GM19324 (cell line): ENCODE results near the gene AXIN1.
"Not testable (repeated sequence)": the region's sequence is repeated elsewhere in the genome, so short reads cannot be mapped to it uniquely, and the experiment has no call there.

ENCODE experiments used
- ATAC-seq: cut with Tn5 transposase; IDR thresholded peaks from one replicate; pipeline ENCODE4 v1.9.1; 2021; ENCODE audit warnings: mild to moderate bottlenecking, moderate library complexity; ENCODE audit not compliant: unreplicated experiment, low FRiP score

Gene AXIN1

DNA sequence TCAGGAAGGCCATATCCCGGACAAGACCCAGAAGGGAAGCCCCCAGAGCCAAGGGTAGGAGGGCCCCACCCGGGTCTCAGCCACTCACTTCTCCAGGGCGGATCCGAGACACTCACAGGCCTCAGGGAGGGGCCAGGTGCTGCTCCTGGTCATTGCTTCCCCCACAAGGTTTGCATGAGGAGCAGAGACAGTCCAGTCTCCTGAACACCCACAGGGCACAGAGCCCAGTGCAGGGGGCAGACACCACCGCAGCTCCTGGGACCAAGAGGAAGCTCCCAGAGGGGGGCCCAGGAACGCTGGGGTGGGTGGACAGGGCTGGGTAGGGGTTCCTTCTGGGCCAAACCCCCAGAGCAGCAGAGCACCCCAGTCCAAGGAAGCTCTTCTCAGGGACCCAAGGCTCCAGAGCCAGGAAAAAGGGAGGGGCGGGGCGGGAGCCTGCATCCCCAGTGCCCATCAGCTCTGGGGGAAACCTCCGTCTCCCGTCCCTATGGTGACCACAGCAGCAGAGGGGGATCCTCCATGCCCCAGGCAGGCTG lies 18.5 kb upstream of the AXIN1 start:
- no peak for ATAC-seq

DNA sequence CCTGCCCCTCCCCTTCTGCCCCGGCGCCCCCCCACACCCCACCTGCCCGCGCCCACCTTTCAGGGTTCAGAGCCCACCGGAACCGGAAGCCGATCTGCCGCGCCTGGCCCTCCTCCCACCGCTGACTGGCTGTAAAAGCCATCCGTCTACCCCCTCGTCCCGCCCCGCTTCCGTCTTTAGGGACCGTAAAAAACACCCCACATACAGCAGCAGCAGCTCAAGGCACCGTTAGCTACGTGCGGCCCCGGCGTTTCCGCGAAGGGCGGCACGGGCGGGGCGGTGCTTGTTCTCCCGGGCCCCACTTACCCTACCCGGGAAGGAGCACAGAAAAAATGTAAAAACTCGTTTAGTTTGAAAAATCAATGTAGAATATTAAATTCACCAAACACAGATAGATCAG lies 17.9 kb upstream of the AXIN1 start, which contains the start of gene MRPL28:
Gene MRPL28 (minus strand): TSS at position 96 of the 400 bp plus-strand sequence. CDS start 320 bp downstream, outside the sequence.
- ATAC-seq, result peak; percentile 67

DNA sequence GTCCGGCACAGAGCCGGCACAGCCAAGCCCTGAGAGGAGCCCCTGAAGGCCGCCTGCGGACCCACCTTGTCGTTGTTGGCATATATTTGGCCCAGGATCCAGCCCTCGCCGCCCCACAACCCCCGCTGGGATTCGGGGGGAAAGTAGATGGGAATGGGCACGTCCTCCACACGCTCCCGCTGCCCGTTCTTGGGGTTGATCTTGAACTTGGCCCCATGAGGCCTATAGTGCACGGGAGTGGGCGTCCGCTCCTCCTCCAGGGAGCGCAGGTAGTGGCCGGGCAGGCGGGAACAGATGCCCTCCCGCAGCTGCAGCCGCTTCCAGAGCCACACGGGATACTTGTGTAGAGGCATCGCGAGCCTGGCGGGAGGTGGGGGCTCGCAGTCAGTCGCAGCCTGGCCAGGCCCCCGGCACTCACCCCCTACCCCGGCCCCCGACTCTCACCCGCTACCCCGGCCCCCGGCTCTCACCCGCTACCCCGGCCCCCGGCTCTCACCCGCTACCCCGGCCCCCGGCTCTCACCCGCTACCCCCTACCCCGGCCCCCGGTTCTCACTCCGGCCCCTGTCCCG lies 17.4 kb upstream of the AXIN1 start:
- ATAC-seq, result no peak

DNA sequence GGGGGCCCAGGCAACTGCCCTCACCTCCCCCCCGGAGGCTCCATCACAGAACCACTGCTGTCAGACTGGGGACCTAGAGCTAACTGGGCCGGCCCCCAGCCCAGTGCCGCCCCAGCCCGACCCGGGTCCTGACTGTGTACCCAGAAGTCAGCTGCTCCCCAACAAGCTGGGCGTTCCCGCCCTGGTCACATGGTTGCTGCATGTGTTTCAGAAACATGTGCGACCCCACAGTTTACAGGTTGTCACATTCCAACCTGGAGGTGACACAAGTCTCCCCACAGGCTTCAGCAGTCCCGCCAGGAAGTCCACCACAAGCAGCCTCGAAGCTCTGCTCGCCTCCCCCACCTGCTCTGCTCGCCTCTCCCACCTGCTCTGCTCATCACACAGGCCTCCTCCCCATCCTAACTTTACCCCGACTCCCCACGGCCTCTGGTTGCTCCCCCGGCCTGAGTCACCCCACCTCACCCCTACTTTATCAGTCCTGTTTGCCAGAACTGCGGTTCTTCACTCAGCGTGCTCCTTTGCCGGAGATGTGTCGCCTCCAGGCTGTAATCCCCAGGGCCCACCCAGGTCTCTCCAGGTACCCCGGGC lies 16.8 kb upstream of the AXIN1 start:
- ATAC-seq, result no peak

DNA sequence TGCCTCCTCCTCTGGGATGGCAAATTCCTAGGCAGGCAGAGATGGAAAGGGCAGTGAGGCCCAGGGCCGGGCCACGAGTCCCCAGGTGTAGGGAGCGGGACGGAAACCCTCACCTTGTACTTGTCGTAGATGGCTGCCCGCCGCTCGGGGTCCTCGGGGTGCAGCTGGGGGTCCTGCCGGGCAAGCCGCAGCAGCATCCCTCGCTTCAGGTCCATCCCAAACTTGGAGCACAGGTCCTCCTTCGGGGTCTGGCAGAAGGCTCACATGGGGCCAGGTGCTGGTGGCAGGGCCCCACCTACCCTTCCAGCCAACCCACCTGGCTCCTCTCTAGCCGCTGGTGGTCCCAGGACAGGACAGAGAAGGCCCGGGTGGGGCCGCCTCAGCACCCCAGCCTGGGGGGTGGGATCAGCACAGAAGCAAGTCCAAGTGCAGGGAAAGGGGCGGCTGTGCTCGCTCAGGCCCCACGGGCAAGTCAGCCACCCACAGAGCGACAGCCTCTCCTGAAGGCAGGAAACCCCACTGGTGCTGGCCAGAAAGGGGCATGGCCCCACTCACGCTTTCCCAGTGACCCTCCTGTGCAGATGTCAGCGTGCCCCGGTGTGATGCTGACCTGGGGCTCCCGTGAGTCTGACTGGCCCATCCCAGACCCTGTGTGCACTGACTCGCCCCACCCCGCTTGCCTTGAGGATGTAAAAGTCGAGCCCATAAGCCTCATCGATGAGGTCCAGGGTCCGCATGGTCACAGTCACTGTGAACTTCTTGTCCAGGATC lies 16.1 kb upstream of the AXIN1 start:
- no peak for ATAC-seq

DNA sequence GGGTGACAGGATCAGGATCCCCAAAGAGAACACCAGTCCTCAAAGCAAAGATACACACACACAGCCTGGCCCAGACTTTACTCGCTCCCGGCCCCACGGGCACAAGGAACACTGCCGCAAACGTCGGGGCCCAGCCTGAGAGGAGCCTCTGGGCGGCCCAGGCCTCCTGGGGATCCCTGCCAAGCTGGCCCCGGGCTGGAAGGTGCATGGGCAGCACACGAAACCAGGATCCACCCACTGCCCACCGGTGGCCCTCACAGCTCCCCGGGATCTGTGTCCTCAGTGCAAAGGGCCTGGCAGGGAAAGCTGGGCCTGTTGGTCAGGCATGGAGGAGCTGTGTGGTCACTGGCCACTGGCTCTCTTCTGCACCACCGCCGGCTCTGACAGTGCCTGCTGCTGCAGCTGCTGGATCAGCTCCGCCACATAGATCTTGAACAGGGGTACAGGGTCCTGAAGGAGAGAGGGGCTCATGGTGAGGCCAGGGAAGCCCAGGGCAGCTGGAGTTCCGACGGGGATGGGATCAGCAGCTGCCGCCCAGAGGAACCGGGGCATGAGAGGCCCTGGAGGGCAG lies 14.9 kb upstream of the AXIN1 start:
- ATAC-seq, result no peak

DNA sequence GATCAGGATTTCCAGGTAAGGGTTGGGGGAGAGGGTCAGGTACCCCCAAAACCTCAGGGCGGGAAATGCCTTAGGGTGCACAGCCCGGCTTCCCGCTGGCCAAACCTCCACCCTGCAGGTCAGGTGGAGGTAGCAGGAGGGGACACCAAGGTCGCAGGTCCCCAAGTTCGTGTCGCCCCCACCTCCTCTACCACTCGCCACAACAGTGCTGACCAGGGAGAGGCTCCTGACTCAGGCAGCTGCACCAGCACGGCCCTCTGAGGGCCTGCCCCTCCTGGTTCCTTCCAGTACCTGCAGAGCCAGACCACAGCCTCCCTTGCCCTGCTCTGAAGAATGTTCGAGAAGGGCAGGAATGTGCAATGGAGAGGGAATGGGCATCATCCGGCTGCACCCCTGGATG lies 14.0 kb upstream of the AXIN1 start:
- no peak for ATAC-seq

DNA sequence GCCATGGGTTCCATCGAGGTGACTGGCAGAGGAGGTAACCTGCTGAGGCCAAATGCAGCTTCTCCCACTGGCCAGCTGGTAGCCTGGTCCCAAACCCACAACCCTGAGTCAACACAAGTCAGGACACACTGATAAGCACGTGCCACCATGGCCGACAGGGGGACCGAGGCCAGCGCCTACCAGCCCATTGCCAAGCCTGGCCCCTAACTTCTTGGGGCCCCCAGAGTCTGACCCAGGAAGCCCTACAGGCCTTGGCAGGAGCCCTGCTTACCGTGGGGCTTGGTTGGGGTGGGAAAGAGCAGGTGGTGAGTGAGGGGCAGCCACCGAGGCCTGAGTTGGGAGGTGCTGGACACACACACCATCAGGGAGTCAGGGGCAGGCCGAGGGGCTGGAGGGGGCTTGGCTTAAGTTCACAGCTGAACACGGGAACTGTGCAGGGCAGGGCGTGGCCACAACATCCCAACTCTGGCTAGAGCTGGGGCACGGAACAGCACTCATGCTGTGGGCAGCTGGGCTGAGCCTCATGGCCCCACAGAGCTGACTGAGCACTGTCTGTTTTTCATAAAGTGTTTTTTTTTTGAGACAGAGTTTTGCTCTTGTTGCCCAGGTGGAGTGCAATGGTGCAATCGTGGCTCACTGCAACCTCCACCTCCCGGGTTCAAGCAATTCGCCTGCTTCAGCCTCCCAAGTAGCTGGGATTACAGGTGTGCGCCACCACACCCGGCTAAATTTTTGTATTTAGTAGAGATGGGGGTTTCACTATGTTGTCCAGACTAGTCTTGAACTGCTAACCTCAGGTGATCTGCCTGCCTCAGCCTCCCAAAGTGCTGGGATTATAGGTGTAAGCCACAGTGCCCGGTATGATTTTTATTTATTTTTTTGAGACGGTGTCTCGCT lies 12.3 kb upstream of the AXIN1 start:
- no peak for ATAC-seq

DNA sequence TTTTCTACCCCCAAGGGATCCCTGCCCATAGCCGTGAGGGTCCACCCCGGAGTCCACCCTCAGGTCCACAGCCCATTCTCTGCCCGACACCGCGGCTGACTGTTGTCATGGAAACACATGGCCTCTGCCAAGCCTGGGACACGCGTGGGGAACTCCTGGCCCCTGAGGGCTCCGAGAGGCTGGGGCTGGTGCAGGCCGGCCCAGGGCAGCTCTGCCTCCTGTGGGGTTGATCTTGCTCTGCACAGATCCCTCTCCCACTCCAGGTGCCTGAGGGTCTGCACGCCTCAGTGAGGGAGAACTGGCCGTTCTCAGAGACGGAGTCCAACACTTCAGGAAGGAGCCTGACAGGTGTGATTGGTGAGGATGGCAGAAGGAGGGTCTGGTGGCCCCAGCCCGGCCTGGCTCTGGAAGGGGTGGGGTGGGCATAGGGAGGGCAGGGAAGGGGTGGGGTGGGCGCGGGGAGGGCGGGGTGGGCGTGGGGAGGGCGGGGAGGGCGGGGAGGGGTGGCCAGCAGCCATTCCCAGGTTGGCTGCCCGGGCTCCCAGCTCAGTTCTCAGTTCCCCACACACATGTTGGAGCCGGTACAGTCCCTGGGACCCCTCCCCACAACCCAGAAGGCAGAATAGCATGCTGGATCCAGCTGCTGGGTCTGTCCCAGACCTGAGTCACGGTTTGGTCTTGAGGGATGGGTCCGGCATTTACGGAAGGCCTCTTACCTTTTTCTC lies 11.4 kb upstream of the AXIN1 start:
- ATAC-seq, result no peak

DNA sequence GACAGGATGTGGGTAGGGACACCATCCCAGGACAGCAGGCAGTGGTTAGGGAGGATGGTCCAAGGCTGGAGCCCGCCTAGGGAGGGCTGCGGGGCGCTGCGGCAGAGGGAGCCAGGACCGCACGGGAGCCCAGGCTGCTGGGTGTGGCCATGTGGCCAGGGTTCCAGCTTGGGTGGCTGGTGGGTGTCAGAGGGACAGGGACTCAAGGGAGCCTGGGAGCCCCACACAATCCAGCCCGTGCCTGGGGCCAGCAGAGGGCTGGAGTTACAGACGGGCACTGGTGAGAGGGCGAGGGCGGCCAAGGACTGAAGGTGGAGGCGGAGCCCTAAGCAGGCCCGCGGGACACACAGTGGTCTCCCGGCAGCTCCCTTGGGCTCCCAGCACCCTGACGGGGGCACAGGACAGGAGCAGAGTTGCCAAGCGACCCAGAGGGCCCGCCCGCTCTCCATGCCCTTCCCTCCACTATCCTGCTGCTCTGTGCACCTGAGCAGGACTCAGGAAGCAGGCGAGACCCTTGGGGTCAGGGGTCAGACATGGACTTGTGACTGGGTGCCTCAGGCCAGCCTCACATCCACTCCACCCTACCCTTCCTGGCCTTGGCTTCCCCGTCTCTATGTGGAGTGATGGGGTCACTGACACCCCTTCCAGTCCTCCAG lies 10.7 kb upstream of the AXIN1 start:
- no peak for ATAC-seq

DNA sequence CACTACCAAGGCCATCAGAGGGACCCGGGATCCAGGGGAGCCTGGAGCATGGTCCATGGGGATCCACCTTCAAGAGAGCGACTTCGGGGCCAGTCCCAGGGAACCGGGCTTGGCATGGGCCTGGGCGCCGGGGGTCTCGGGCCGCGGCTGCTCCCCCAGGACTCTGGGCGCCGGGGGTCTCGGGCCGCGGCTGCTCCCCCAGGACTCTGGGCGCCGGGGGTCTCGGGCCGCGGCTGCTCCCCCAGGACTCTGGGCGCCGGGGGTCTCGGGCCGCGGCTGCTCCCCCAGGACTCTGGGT lies 10.1 kb upstream of the AXIN1 start:
- ATAC-seq, result not testable (repeated sequence)

DNA sequence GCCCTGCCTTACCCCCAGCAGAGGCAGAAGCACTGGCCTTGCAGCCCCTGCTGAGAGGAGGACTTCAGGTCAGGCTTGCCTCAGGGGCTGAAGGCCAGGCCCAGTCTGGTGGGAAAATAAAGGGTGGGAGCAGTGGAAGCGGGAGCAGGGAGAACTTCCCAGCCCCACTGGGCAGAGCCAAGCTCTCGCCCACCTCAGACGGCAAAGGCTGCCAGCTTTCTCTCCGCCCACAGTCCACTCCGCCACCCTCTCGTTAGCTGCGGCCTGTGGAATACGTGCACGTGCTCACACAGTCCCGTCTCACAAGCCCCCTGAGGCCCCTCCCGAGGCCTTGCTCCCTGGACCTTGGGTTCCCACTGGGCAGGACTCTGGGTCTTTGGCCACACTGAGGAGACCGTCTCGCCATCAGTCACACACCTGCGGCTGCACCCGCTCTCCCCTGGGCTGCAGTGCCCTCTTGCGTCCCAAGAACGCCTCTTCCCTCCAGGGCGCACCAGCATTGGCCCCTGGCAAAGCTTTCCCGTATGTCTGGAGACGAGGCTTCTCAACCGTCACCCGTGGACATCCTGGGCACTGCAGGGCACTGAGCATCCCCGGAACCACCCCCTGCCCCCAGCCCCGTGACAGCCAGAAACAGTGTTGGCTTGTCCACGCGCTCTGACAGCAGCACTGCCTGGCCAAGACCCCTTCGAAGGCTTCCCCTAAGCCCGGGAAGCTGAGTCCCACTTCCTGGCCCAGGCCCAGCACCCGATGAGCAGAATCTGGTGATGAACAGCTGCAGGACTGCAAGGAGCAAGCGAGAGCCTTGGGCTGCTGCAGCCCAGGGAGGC lies 9.6 kb upstream of the AXIN1 start:
- ATAC-seq, result no peak

DNA sequence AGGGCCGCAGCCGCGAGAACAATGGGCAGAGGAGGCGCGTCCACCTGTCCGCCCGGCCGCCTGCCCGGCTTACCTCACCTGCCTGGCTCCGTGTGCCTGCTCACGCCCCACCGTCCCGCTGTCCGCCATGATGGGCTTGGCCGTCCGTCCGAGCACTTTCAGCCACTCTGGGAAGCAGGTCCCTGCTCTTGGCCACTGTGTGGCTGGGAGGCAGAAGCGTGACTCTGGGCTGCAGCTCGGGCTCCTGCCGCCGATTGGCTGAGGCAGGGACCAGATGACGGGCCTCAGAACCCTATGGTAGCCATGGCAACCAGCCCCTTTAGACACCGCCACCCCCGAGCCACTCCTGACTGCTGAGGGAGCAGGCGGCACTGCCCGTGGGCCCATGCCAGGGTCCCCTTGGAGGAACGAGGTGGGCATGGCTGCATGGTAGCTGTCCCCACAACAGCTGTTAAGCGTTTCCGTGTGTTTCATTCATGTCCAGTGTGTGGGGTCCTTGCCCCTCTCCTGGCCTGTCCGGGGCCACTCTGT lies 8.9 kb upstream of the AXIN1 start:
- ATAC-seq, result no peak

DNA sequence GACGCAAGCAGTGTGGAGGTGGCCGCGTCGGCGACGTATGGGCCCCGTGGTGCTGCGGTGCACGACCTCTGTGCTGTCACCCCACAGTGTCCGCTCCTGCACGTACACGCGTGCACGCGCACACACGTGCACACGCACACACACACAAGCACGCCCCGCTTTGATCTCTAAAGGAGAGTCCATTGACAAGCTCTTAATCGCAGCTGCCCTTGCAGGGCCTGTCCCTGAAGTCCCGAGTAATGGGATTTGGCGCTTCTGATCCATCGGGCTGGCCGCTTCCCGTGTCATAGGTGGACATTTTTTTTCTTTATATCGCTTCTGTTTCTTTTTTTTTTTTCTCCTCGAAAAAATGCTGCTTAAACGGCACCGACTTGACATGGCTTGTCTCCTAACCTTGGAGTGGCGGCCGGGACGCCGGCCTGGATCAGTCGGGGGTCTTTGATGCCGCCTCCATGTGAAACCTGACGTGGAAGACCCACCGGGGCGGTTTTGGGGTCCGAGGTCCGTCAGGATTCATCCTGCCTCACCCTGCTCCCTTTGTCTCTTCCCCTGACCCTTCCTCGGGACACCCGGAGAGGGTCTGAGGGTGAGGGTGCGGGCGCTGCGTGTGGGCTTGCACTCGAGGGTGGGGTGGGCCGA lies 8.3 kb upstream of the AXIN1 start:
- ATAC-seq, result no peak

DNA sequence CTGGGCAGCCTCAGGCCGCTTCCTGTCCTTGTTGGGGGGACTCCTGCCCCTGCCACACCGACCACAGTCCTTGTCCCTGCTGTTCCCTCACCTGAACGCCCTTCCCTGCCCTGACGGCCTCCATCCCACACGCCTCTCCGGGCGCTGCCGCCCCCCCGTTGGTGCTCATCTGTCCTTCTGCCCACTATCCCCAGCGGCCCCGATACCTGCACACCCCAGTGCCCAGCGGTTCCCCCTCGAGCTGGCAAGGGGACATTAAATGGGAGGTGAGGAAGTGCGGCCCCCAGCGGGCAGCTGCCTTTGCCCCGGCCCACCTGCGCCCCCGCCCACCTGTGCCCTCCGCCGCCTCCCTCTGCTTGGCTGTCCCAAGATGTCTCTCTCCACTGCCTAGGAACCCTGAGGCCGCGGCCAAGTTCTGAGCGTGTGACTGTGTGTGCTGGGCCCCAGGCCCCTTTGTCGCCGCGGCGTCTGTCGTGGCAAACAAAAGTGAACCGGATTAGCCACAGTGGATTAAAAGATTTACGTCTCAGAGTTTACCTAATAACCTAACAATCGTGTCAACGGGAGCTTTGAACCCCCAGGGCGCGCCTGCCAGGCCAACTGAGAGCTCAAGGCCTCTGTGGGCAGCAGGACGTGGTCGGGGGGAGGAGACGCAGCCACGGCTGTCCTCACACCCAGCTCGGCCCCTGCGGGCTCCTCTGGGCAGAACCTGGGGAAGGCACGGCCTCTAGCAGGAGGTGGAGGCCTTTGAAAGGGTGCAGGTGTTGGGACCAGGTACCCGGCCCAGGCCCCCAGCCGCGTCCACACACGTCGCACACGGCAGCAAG lies 7.6 kb upstream of the AXIN1 start:
- no peak for ATAC-seq

DNA sequence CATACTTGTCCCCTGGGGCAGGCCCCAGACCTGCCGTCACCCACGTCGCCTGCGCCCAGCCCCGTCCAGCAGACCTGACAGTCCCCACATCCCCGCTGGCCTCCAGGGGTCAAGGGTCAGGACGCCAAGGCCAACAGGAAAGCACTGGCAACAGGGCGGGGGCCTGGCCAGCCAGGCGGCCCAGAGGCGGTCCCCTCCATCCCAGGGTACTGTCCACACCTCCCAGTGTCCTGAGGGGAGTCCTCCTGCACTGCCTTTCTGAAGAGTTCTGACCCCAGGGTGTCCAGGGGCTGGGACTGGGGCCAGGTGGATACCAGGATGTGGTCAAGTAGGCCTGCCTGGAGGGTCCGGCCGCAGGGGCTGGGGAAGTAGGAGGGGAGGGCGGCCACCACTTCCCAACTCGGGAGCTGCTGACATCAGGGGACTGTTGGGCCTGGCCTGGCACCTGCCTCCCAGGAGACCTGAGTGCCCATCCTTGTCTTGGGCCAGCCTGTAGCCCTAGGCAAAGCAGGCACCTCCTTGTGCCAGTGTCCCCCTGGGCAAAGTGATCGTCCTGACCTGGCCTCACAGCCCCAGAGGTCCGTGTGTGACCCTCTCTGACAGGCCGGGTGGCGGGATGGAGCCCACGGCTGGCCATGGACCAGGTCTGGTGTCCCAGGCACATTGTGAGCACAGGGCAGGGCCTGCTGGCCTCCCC lies 6.7 kb upstream of the AXIN1 start:
- ATAC-seq, result no peak
